Erythroblast (primary cell): Measurements from ENCODE around the gene PFDN5.

ENCODE experiments used
- GATA1 ChIP-seq: IDR thresholded peaks from 2 replicates; pipeline ENCODE4 v1.6.1; 2011; ENCODE audit warnings: low read depth, mild to moderate bottlenecking, control low read depth, low read length, moderate library complexity
- POLR2A ChIP-seq: IDR thresholded peaks from 2 replicates; pipeline ENCODE4 v1.6.1; 2011; ENCODE audit warnings: mild to moderate bottlenecking, low read length

DNA sequence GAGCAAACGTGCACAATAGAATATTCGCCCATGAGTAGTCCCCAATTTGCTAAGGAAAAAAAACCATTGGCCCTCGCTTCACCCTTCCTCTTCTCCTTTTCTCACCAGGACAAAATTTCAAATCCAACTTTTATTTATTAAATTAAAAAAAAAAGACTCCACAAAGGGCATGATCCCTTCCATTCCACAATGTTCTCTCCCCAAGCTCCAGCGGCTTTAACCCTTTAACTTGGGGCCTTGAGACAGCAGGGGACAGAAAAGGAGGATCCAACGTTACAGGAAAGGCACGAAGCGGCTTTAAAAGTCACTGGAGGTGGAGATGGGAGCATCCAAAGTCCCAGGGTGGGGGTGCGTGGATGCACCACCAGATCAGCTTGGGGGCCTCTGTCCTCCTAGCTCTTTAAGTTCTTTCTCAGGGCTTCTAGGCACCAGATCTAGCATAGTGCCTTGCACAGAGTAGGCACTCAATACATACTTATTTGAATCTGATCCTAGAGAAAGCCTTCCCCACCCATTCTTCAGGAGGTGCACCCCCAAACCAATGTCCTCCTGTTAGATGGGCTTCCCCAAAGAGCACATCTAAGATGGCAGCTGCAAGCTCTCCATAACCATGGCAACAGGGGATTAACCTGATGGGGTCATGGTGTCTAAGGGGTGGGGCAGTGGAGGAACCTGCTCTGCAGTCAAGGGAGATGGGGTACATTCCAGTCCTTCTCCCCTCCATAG lies 31.3 kb downstream of the PFDN5 start:
- TF ChIP-seq POLR2A = no peak
- no peak for TF ChIP-seq GATA1
